COLO829 (cell line): ENCODE measurements around the gene NTN1.

ENCODE experiments used
- DNase-seq: peaks from one replicate; pipeline ENCODE4 v3.0.0; 2012; ENCODE audit warnings: low spot score

Gene NTN1

DNA sequence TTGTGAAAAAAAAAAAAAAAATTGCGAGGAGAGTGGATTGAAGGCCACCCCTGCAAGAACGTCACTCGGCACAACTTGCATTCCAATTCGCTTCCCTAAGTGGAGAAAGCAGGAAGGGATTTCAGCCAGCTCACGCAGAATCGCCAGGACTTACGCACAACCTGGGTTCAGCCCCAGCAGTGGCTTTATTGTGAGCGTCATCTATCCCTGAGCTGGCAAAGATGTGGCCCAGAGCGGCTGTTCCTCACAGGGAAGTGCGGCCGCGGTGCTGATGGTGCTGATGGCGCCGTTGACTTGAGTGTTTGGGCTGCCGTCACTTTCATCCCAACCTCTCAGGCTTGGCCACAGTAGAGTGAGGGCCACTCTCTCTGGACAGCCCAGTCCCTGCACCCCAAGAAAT lies 197.6 kb downstream of the NTN1 start:
- no peak for DNase-seq

- DNase-seq = no peak
Observed at GRCh38 chr17:9219631-9220397, 198.5 kb downstream of the NTN1 start.

DNA sequence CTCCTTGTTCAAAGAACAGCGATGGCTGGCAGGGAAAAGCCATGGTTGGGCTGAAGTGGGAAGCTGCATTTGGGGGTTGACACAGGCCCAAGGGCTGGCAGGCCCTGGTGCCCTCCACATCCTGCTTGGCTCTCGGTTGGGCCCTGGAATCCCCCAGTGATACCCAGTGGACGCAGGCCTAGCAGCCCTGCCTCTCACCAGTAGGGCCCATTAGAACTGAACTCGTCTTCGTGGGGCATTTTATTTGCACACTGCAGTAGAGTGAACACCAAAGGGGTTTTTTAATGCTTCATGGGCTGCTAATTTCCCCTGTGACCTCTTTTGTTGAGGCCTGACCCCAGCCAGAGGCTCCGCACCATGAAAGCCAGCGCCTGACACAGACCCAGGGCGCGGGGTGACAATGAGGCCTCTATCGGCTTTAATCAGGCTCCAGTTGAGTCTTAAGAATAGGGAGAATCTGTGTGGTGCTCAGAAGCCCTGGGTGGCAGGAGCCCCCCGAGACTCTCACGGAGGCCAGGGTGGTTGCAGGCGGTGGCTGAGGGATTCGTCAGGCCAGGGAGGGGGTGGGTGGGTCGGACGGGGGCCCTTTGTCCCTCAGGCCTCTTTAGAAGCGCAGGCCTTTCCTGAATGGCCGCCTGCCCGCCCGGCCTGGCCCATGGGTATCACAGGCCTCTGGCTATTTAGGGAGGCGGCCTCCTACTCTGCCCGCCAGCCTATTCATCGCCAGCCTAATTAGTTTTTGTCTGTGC lies 199.3 kb downstream of the NTN1 start:
- no peak for DNase-seq

- no peak for DNase-seq
Observed at GRCh38 chr17:9221147-9221921, 200.0 kb downstream of the NTN1 start.

DNA sequence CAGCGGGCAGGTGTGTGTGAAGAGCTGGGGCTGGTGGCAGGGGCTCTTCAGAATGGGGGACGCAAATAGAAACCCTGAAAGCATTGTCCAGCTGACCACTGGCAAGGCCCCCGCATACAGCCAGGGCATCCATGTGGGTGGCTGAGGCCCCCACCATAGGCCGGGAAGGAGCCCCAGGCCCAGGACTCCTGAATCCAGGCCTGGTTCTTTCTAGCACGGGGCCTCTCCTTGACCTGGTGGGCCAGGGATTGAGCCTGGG lies 200.5 kb downstream of the NTN1 start:
- DNase-seq = no peak

DNA sequence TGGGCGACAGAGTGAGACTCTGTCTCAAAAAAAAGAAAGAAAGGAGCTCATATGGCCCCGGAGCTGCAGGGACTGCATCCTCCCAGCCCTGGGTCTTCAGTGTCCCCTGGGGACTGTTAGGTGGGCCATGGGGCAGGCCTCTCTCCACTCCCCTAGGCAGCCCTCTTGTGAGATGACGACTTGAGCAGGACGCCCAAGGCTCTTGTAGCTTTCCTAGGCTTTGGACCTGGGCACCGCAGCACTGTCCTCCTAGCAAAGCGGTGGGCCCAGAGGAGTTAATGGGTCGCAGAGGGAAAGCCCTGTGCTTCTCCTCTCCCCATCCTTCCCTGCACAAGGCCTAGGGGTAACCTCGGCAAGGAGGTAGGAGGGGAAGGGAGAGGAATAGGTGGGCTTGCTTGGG lies 202.2 kb downstream of the NTN1 start:
- no peak for DNase-seq

- DNase-seq = no peak
Observed at GRCh38 chr17:9224485-9224884, 203.2 kb downstream of the NTN1 start.

DNA sequence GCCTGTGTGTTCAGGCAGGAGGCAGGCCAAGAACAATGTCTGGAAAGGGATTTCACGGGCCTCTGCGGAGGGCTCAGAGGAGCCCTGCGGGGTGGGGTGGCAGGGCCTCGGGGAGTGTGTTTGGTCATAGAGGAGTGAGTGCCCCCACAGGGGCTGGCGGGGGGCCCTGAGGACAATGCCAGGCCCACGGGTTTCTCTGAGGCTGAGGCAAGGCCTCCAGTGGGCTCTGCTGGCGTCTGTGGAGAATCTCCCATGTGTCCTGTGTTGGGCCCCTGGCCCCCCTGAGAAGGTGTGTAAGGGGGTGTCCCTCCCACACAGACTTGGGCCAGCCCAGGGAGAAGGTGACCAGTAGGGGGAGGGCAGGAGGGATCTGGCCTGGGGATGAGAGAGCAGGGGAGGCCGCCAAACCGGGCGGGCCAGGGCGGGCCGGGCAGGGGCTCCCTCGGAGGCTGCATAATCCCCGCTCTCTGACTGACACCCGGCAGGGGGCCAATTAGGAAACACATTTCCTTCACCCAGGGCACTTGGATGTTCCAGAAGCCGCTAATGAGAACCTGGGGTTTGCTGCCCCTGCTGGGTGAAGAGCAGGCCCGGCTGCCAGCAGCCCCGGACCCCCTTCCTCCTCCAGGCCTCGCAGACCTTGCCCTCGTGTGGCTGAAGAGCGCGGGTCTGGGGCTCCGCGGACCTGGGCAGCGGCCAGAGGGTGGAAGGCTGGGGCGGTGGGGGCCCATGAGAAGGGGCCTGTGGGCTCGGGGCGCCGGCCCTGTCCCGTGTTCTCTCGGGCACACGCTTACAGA lies 204.2 kb downstream of the NTN1 start:
- DNase-seq = no peak

DNA sequence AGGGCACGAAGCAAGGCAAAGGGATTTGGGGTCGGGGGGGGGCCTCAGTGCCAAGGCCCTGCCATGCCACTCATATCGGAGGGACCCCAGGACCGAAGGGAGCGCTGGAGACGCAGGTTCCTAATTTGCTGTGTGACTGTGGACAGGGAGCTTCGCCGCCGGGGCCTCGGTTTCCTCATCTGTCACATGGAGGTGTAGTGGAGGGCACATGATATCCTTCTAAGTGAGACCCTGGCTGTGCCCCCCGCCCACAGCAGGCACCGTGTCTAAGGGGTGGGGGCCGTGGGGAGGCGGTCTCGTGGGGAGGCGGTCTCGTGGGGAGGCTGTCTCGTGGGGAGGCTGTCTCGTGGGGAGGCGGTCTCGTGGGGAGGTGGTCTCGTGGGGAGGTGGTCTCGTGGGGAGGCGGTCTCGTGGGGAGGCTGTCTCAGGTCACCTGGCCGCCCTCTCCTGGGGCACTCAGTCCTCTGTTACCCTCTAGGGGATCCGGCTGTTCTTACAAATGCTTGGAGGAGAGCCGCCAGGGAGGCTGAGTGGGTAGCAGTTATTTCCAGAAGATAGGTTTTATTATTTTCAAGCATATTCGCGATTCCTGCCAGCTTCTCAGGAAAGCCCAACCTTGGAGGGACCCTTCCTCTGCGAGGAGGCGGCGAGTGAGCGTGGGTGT lies 205.0 kb downstream of the NTN1 start:
- DNase-seq = no peak

DNA sequence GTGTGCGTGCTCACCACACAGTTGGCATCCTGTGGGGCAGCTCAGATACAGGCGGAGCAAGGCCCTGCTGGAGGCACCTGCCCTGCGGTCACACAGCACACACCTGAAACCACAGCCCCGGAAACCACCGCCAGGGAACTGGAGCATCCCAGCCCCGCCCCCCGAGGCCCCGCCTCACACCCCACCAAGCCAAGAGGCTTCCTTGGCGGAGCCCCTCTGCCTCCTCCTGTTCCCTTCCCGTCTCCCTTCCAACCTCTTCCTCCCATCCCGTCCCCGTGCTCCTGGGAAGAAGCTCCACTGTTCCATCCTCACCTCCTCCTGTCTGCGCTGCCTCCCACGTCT lies 205.5 kb downstream of the NTN1 start:
- DNase-seq = no peak

DNA sequence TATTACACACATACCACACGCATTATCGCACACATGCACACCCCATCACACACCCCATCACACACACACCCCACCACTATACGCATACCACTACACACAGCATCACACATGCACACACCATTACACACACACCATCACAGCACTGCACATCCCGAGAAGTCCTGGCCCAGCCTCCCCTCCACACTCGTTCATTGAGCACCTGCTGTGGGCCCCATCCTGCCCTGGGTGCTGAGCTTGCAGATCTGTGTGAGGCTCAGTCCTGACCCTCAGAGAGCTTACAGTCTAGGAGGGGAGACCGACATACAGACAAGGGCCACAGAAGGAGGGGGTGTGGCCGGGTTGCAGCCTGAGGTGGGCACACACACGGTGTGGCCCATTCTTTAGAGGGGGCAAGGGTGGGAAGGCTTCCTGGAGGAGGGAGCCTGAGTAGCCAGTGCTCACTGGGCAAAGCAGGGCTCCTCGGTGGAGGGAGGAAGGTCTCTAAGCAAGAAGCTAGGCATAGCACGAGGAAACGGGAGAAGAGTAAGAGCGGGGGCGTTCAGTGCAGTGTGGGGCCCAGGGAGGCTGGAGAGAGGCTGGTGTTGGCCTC lies 206.6 kb downstream of the NTN1 start:
- no peak for DNase-seq

DNA sequence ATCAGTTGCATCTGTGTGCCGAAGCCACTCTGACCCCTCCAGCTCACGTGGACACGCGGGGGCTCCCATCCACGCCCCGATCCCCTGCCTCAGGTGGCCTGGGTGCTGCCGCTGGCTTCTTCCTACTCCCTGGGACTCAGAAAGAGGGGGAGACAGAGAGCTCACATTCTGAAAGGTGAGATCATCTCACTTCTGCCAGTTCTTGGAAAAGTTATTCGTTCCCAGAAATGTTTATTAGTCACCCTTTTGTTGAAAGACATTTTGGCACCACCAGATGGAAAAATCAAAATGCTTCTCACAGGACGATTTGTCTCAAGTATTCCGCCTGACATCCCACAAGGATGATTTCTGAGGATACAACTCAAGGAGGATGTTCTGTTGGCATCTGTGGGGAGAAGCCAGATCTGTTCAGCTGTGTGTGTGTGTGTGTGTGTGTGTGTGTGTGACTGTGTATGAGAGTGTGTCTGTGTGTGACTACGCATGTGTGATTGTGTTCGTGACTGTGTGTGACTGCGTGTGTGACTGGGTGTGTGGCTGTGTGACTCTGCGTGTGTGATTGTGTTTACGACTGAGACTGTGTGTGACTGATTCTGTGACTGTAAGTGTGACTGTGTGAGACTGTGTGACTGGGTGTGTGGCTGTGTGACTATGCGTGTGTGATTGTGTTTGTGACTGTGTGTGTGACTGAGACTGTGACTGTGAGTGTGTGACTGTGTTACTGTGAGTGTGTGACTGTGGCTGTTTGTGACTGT lies 207.3 kb downstream of the NTN1 start:
- no peak for DNase-seq

DNA sequence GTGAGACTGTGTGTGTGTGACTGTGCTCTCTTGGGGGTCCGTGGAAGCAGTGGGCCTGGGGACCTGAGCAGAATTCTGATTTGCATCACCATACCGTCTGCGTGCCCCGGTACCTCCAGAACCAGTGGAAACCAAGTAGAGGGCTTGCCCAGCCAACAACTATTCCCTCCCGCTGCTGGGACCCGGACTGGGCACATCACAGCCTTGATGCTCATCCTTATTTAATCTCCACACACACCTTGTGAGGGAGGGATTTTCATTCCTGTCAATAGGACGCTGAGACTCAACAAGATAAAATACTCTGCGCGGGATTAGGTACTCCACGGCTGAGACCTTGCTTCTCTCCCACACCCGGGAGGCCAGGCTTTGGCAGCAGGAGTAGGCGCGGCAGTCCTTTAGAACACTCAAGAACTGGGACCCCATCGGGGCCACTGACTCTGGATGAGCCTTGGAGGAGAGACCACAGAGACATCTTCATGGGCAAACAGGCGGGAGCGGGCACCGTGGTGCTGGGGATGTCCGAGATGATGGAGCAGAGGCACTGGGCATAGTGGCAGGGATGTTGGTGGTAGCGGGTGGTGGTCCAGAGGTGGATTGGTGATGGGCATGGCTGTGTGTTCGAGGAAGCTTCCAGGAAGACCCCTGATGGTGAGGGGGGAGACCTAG lies 208.0 kb downstream of the NTN1 start:
- no peak for DNase-seq

DNA sequence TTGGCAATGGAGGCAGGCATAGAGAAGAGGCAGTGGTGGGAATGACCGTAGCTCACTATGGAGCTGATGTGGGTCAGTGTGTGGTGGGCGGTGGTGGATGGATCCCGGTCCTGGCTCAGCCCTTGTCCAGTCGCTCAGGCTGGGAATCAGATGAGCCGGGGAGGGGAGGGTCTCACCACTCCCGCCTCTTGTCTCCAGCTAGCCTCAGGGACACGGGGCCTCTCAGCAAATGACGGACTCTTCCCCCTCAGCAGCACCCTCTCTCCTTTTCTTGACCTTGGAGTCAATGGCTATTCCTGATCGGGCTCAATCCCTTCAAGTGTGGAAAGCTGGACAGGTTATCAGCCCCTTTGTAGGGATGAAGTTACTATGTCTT lies 208.5 kb downstream of the NTN1 start:
- DNase-seq = no peak

GRCh38 chr17:9230346-9230745 lies 209.0 kb downstream of the NTN1 start:
- no peak for DNase-seq

DNA sequence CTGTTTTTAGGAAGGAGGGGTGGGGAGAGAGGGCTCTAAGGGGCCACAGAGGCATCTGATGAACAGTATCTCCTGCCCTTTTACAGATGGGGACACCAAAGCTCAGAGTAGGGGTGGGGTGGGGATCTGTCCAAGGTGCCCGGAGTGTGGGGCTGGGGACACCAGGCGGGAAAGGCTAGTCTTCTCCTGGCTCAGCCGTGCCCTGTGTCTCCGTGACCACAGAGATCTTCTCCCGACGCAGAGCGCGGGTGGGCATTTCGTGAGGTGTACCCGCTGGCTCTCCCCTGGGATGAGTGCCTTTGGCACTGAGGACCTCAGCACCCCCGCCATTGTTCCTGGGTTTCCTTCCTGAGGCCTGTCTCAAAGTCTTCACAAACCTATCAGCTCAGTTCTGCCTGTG lies 209.6 kb downstream of the NTN1 start:
- DNase-seq = no peak

DNA sequence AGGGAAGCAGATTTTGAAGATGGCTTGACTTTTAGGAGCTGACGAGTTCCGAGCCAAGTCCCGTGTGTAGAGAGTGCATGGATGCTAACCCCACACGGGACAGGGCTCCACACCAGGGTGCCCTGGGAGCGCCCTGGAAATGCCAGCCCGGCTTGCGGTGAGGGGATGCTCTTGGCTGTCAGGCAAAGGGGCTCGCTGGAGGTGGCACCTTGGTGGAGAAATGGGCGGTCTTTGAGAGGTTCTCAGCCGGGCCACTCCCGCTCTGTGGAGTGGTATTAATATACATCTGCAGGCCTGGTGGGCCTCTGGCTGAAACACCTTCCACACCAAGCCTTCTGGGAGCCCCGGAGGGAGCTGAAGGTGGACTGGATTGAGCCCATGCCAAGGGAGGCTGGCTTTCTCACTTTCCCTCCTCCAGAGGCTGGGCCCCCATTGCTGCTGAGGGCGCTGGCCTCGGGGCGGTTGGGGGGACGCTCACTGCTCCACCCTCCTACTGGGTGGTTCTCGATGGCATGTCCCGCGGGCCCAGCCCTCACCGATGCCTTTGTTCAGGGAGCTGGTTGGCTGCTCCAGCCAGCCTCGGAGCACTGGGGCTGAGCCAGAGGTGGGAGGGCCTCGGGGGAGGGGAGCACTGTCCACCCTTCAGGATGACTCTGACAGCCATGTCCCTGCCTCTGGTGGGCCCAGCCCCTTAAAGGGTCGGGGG lies 210.3 kb downstream of the NTN1 start:
- DNase-seq = no peak

DNA sequence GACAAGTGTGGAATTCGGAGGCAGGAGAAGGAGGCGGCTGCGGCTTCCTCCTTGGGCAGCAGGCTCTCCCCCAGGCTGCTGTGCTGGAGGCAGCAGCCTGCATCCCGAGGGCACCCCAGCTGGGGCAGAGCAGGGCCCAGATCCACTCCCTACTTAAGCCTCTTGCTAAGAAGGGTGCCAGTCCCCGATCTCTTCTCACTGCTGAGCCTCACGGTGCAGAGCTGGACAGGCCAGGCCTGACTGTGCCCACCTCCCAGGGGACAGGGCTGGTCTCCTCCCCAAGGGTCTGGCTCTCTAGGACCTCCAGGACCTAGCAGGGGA lies 210.8 kb downstream of the NTN1 start:
- no peak for DNase-seq

- DNase-seq = no peak
Observed at GRCh38 chr17:9232591-9233270, 211.4 kb downstream of the NTN1 start.
